Tibial artery (tissue), 4 donors: ENCODE measurements around the gene ZDHHC12.
A peak's percentile ranks its signal among the peaks of the same experiment; 100 is the strongest.

Experiments used
- DNase-seq, 2 donors: peaks; one replicate each; pipeline ENCODE4 v3.0.0-alpha.2; 2019
- H3K27ac ChIP-seq, 2 donors: fragments of 200-600 bp; sonication (generic) in 1 of 2; 1 replicate in 1 of 2; 2 replicates in 1 of 2; pipeline ENCODE4 v1.5.1; 2018 to 2019; ENCODE audit warnings: mild to moderate bottlenecking in 1 of 2
- H3K27me3 ChIP-seq, 2 donors: fragments of 200-600 bp; sonication (generic) in 1 of 2; one replicate each; pipeline versions ENCODE4 v1.5.1 to v1.6.0; 2016 to 2019
- H3K36me3 ChIP-seq, 3 donors: fragments of 200-600 bp; sonication (generic) in 2 of 3; one replicate each; pipeline ENCODE4 v1.5.1; 2016 to 2019; ENCODE audit warnings: mild to moderate bottlenecking in 2 of 3
- H3K4me1 ChIP-seq, 4 donors: fragments of 200-600 bp; sonication (generic) in 2 of 4; 1 replicate in 3 of 4; 2 replicates in 1 of 4; pipeline ENCODE4 v1.5.1; 2016 to 2019
- H3K4me3 ChIP-seq, 2 donors: fragments of 200-600 bp; sonication (generic) in 1 of 2; 1 replicate in 1 of 2; 2 replicates in 1 of 2; pipeline ENCODE4 v1.5.1; 2018 to 2019; ENCODE audit warnings: mild to moderate bottlenecking in 2 of 2
- H3K9me3 ChIP-seq, 3 donors: fragments of 200-600 bp; sonication (generic) in 1 of 3; one replicate each; pipeline ENCODE4 v1.5.1; 2016 to 2019
- CTCF ChIP-seq, 2 experiments: fragments of 200-600 bp in 1 of 2; fragments of 450-650 bp in 1 of 2; IDR thresholded peaks; one replicate each; pipeline ENCODE4 v1.5.1; 2017 to 2019; ENCODE audit warnings: antibody characterized with exemption in 2 of 2, mild to moderate bottlenecking in 1 of 2, moderate library complexity in 1 of 2
- intact Hi-C: fragments of 100-400 bp; cut with DNase I; formaldehyde crosslinking; loops from one replicate; pipeline ENCODE4 v1.15.0; 2023; ENCODE audit warnings: low total_unique reads

The ZDHHC12 gene, protein sequence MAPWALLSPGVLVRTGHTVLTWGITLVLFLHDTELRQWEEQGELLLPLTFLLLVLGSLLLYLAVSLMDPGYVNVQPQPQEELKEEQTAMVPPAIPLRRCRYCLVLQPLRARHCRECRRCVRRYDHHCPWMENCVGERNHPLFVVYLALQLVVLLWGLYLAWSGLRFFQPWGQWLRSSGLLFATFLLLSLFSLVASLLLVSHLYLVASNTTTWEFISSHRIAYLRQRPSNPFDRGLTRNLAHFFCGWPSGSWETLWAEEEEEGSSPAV

GRCh38 chr9:128723866-128724743, at the start of gene ZDHHC12:
Gene ZDHHC12 (minus strand): TSS chr9:128724127. CDS start chr9:128724093, 34 bp downstream.
- H3K9me3 ChIP-seq: no peaks in the 10 kb centered on the region
- peaks cover 0 to 19% (median 10%) of the 10 kb centered on the region in 4 donors for H3K4me1 ChIP-seq
- intact Hi-C loops: no loop called here
- peak within 1 kb of the TSS; percentile 59 to 80 for H3K4me3 ChIP-seq
- peaks cover 0 to 28% (median 8%) of the 10 kb centered on the region in 3 donors for H3K36me3 ChIP-seq
- peak in 1 of 2 experiments; percentile 8 for TF ChIP-seq CTCF (IDR thresholded peaks at IDR 0.05)
- H3K27ac ChIP-seq: peak within 1 kb of the TSS; percentile 79 to 91
- H3K27me3 ChIP-seq: no peaks in the 10 kb centered on the region
- DNase-seq: peak; percentile 97

DNA sequence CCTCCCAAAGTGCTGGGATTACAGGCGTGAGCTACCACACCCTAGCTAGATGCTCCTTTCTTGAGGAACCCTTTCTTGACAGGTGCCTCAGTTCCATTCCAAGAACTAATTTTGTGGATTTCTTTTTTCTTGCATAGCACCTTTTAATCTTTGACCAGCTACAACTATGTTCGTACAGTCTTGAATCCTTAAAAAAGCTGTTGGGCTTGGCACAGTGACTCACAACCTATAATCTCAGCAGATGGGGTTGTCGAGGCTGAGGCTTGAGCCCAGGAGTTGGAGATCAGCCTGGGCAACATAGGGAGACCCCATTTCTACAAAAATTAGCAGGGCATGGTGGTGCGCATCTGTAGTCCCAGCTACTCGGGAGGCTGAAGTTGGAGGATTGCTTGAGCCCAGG, 49.1 kb upstream of the ZDHHC12 start:
- H3K27ac ChIP-seq: no peak overlapping the region
- no peaks in the 10 kb centered on the region for H3K9me3 ChIP-seq
- TF ChIP-seq CTCF (IDR thresholded peaks at IDR 0.05): no peak
- peaks cover 0 to 1% (median 0%) of the 10 kb centered on the region in 3 donors for H3K36me3 ChIP-seq
- intact Hi-C loops: loop anchor here (2.0 kb wide), 1 partner anchor 14 kb away; the partner anchor contains the start of gene TBC1D13
- H3K4me1 ChIP-seq: peaks cover 0 to 29% (median 19%) of the 10 kb centered on the region in 4 donors
- DNase-seq: no peak
- H3K27me3 ChIP-seq: no peaks in the 10 kb centered on the region
- H3K4me3 ChIP-seq: no peak overlapping the region

- Histone ChIP-seq H3K27me3 (no peaks in the 10 kb centered on the region), H3K4me1 (peaks cover 0 to 30% (median 19%) of the 10 kb centered on the region in 4 donors), H3K4me3 (peak within 1 kb of the TSS; percentile 84 to 93), H3K27ac (peak within 1 kb of the TSS; percentile 93 to 96), H3K36me3 (peaks cover 0 to 10% (median 0%) of the 10 kb centered on the region in 3 donors), H3K9me3 (no peaks in the 10 kb centered on the region)
- no peak for TF ChIP-seq CTCF (IDR thresholded peaks at IDR 0.05)
- DNase-seq: peak; percentile 92 to 93
- intact Hi-C loops: loop anchor here (2.0 kb wide), 1 partner anchor 15 kb away; the partner anchor contains the start of gene TBC1D13
Measured at GRCh38 chr9:128771745-128772519, 48.0 kb upstream of the ZDHHC12 start, which contains the start of gene ZER1. Gene ZER1 (minus strand): TSS chr9:128771927. CDS start chr9:128755565, 16,362 bp downstream.

GRCh38 chr9:128771094-128771721, 47.3 kb upstream of the ZDHHC12 start:
- Histone ChIP-seq H3K9me3 (no peaks in the 10 kb centered on the region), H3K4me3 (peak overlapping the region; percentile 84 to 93), H3K36me3 (peaks cover 0 to 10% (median 0%) of the 10 kb centered on the region in 3 donors), H3K4me1 (peaks cover 0 to 30% (median 19%) of the 10 kb centered on the region in 4 donors), H3K27ac (peak overlapping the region; percentile 93 to 96), H3K27me3 (no peaks in the 10 kb centered on the region)
- intact Hi-C loops: no loop called here
- no peak for DNase-seq
- TF ChIP-seq CTCF (IDR thresholded peaks at IDR 0.05): no peak
